A549 treated with CORT108297 at 1 μM for 4 hours (cell line): Measurements from ENCODE around the gene FAM180B. TPM values are rescaled to one million over a fixed set of nuclear protein-coding genes. Genes with fewer than 3 reads are reported as not detected.

Experiments used
- total RNA-seq: library from RNA; stranded (reverse); fragments of 200-300 nt; extraction: Qiagen RNA extraction; gene quantifications from 5 replicates; pipeline ENCODE4 v1.2.3, GENCODE V29; 2022

The FAM180B gene, protein sequence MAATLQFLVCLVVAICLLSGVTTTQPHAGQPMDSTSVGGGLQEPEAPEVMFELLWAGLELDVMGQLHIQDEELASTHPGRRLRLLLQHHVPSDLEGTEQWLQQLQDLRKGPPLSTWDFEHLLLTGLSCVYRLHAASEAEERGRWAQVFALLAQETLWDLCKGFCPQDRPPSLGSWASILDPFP
- total RNA-seq = not detected in 5 replicates

DNA sequence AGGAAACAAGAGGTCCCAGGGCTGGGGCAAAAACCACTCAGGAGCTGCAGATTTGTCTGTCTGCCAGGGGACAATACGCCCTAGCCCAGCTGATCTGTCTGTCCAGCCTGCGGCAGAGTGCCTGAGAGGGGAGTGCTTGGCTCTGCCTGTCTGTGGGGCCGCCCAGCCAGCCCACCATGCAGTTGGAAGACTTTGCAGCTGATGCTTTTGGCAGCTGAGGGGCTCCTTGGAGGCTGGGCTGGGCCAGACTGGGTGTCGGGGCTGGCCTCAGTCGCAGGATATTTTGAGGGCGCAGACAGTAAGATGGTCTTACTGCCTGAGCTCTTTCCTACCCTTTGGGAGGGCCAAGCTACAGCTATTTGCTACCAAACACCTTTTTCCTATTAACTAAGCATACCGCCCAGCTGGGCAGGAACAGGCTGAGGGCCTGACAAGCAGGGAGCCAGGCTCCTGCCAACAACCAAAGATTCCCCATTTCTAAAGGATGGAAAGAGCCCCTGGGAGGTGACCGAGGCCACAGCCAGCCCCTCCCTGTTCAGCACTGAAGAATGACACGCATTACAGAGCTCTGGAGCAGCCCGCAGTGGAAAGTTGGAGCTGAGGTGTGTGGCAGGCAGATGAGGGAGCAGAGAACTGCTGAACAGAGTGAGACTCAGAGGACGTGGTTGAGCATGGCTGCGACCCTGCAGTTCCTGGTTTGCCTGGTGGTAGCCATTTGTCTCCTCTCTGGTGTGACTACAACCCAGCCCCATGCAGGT, at the start of gene FAM180B:
FAM180B (plus strand) TSS at position 581 of the 758 bp plus-strand sequence; CDS start at position 672, 91 bp downstream.

DNA sequence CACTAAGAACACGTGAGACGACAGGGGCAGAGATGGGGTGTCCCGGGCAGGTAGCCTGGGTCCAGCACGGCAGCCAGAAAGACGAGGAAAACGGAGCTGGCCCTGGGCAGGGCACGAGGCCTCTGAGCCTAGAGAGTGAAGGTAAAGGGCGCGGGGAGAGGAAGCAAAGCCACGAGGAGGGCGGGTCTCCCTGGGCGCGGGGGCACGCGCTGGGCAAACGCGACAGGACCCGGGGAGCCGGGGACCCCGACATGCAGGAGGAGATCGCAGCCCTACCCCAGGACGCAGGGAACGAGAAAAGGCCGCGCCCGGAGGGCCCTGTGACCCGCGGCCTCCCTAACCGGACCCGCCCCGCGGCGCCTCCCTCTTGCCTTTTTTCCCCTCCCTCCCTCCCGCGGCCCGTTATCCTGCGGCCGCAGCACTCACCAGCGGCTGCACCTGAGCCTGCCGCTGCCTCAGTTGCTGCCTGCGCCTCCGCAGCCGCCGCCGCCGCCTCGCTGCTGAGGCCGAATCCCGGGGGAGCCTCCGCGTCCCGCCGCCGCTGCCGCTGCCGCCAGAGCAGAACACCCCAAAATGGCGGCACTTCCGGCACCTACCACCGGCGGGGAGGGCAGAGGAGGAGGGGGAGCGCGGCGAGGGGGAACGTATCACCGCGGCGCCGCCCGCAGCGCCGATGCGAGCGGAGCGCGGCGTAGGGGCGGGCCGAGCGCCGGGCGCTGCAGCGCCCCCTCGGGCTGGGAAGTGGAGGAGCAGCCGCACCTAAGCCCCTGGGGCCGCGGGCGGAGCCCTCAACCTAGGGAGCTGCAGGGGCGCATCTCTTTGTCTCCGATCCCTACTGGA, 33.7 kb upstream of the FAM180B start, which contains the start of gene CELF1:
CELF1 (minus strand) TSS at position 567 of the 840 bp plus-strand sequence. CDS start 53,609 bp downstream, outside the sequence.

DNA sequence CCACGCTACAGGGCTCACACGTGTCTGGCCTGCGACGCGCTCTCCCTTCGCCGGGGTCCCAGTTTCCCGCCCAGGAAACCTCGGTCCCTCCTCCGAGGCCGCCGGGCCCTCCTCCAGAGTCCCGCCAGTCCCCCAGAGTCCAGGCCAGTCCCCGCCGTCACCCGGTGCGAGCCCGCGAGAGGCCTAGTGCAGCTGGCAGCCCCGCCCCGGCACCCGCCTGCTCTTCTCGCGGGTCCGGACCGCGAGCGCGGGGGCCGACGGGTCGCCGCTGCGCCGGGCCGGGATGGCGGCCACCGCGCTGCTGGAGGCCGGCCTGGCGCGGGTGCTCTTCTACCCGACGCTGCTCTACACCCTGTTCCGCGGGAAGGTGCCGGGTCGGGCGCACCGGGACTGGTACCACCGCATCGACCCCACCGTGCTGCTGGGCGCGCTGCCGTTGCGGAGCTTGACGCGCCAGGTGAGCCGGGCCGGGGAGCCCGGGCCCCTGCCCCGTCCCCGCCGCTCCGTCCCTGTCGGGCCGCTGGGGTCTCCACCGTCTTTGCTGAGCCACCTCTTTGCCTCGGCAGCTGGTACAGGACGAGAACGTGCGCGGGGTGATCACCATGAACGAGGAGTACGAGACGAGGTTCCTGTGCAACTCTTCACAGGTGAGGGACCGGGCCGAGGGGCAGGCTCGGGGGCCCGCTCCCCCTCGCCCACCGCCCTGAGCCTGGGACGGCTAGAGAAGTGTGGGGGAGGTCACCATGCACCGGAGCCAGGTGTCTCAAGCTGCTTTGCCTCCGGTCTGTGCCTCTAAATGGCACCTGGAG, 20.9 kb upstream of the FAM180B start, which contains the start of gene PTPMT1:
PTPMT1 (plus strand) TSS at position 260 of the 809 bp plus-strand sequence; CDS start at position 284, 24 bp downstream.

DNA sequence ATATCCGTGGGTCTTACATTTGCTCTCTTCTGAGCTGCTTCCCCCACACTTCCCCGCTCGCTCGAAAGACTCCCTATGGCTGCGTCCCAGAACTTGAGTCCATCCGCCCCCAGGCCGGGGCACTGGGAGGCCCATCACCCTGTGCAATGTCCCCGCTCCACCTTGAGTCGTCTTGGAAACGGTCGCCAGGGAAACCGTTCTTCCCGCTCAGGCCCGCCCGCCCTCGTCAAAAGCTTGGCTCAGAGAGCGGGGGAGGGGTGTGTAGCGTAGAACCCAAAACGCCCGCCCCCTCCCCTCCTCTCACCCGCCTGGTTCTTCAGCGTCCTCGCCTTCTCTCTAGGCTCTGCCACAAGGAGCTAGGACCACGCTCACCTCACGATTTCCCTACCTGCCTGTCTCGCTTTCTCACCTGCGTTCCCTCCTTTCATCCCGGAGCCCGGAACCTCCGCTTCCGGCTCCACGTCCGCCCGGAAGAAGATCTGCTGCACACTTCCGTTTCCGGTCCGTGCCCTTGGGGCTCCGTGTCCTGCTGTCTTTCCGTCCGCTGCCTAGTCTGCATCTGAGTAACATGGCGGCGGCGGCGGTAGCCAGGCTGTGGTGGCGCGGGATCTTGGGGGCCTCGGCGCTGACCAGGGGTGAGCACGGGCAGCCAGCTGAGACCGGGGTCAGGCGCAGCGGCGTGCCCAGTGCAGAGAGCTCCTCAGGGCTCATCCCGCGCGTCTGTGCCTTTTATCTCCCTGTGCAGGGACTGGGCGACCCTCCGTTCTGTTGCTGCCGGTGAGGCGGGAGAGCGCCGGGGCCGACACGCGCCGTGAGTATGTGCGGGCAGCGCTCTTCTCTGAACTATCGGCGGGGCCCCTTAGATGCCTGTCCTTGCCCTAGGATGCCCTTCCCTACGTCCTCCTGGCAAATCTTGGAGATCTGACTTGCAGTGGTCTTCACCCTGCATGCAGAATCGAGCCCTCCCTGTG, 7.7 kb upstream of the FAM180B start, which contains the start of the genes KBTBD4 and NDUFS3:
KBTBD4 (minus strand) TSS at position 447 of the 971 bp plus-strand sequence; CDS start at position 428, 19 bp downstream.
NDUFS3 (plus strand) TSS at position 551 of the 971 bp plus-strand sequence; CDS start at position 569, 18 bp downstream.

DNA sequence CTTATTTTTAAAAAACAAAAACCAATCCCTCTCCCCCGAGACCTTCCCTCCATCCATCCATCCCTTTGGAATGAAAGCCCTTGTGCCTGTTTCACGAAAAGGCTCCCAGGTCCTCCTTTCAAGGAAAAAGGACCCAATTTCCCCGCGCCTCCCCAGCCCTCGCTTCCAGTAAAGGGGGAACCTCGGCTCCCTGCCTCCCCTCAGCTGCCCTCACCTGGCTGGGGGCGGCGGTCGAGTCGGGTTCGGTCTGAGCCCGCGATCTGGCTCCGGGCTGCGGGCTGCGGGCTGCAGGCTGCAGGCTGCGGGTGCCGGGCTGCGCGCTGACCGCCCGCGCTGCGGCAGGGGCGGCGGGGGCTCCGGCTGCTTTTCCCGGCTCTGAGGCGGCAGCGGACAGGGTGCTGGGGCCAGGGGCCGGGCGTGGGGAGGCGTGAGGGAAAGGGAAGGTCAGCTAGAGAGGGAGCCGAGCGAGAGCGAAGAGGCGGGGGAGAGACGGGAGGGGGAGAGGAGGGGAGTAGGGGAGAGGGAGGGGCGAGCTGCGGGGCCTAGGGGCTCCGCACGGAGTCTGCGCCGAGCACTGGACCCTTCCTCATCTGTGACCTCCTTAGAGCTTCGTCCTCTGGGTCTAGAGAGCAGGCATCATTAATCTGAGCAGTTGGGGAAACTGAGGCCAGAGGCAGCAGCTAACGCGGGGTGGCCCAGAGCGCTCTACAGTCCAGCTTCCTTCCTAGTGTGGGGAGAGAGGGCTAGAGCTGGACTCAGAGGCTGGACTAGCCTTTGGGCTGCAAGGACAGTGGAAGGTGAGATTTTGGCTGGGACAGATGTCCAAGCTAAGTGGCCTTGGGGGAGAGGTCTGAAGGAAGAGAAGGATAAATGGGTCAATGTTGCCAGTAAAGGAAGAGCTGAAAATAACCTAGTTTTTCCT, 7.7 kb downstream of the FAM180B start, which contains the start of gene C1QTNF4:
C1QTNF4 (minus strand) TSS at position 478 of the 922 bp plus-strand sequence. CDS start 3,601 bp downstream, outside the sequence.

Other genes with a start within 250 kb of the FAM180B start
- 0.07 to 0.09 TPM (median 0.07 TPM) in 5 replicates for gene MYBPC3, start 234.0 kb upstream of the FAM180B start, total RNA-seq
- 0.10 to 0.16 TPM in 2 of 5 replicates, not detected in the others for gene SPI1, start 208.1 kb upstream of the FAM180B start, total RNA-seq
- gene SLC39A13, start 178.1 kb upstream of the FAM180B start, total RNA-seq = 43.5 to 61.4 TPM (median 54.9 TPM) in 5 replicates
- 189 to 265 TPM (median 196 TPM) in 5 replicates for gene PSMC3, start 160.2 kb upstream of the FAM180B start, total RNA-seq
- gene RAPSN, start 137.5 kb upstream of the FAM180B start, total RNA-seq = 0.11 to 0.34 TPM (median 0.13 TPM) in 3 of 5 replicates, not detected in the others
- gene CELF1, start 33.5 kb upstream of the FAM180B start, total RNA-seq = 45.7 to 51.1 TPM (median 47.9 TPM) in 5 replicates
- gene PTPMT1, start 21.1 kb upstream of the FAM180B start, total RNA-seq = 58.5 to 79.9 TPM (median 75.4 TPM) in 5 replicates
- gene KBTBD4, start 7.7 kb upstream of the FAM180B start, total RNA-seq = 17.6 to 22.3 TPM (median 19.5 TPM) in 5 replicates
- 104 to 138 TPM (median 135 TPM) in 5 replicates for gene NDUFS3, start 7.6 kb upstream of the FAM180B start, total RNA-seq
- 0.08 to 0.10 TPM (median 0.08 TPM) in 3 of 5 replicates, not detected in the others for gene C1QTNF4, start 7.7 kb downstream of the FAM180B start, total RNA-seq
- gene MTCH2, start 55.9 kb downstream of the FAM180B start, total RNA-seq = 114 to 158 TPM (median 132 TPM) in 5 replicates
- gene AGBL2, start 128.7 kb downstream of the FAM180B start, total RNA-seq = 0.90 to 1.7 TPM (median 1.2 TPM) in 5 replicates
- gene FNBP4, start 180.7 kb downstream of the FAM180B start, total RNA-seq = 46.6 to 62.1 TPM (median 54.2 TPM) in 5 replicates